ENCODE results near the gene REXO5.

The REXO5 gene

GRCh38 chr16:20784204-20784603 is 22.1 kb upstream of the REXO5 start:
- no peak overlapping the region for H3K4me3 ChIP-seq (ENCODE audit: low read depth, low read length, poor library complexity, severe bottlenecking)
- H3K9me3 ChIP-seq (ENCODE audit: low read length), result no peaks in the 10 kb centered on the region
- H3K27ac ChIP-seq (ENCODE audit: low read depth, low read length, poor library complexity, severe bottlenecking), result no peak overlapping the region
- no peaks in the 10 kb centered on the region for H3K36me3 ChIP-seq (ENCODE audit: insufficient read depth, low read length)
- no peaks in the 10 kb centered on the region for H3K4me1 ChIP-seq (ENCODE audit: insufficient read depth, low read length, severe bottlenecking)
- H3K9ac ChIP-seq (ENCODE audit: low read length), result no peak overlapping the region
- peaks cover 7% of the 10 kb centered on the region; the same call in 1 of the 2 replicates for H3K27me3 ChIP-seq (ENCODE audit: insufficient read depth, low read length)
- no peak overlapping the region for H2AFZ ChIP-seq (ENCODE audit: low read length)
- H3F3A ChIP-seq (ENCODE audit: insufficient read depth, low read length), result no peaks in the 10 kb centered on the region
- no peaks in the 10 kb centered on the region for H4K20me1 ChIP-seq (ENCODE audit: insufficient read depth, low read length)
- TF ChIP-seq EZH2 (IDR thresholded peaks at IDR 0.05; ENCODE audit: borderline replicate concordance, low read length) (no peak), CTCF (IDR thresholded peaks at IDR 0.05; ENCODE audit: low read length) (no peak)
- no peak overlapping the region for H3K4me2 ChIP-seq (ENCODE audit: low read length)
- H3K9me2 ChIP-seq (ENCODE audit: low read depth, low read length), result no peaks in the 10 kb centered on the region
- H3K79me2 ChIP-seq (ENCODE audit: insufficient read depth, low read length), result no peaks in the 10 kb centered on the region

GRCh38 chr16:20789130-20789529 is 17.2 kb upstream of the REXO5 start:
- H2AFZ ChIP-seq (ENCODE audit: low read length), result no peak overlapping the region
- no peaks in the 10 kb centered on the region for H3K9me2 ChIP-seq (ENCODE audit: low read depth, low read length)
- no peaks in the 10 kb centered on the region for H3K4me1 ChIP-seq (ENCODE audit: insufficient read depth, low read length, severe bottlenecking)
- H3K79me2 ChIP-seq (ENCODE audit: insufficient read depth, low read length), result no peaks in the 10 kb centered on the region
- no peak overlapping the region for H3K4me2 ChIP-seq (ENCODE audit: low read length)
- H3K9ac ChIP-seq (ENCODE audit: low read length), result no peak overlapping the region
- H4K20me1 ChIP-seq (ENCODE audit: insufficient read depth, low read length), result no peaks in the 10 kb centered on the region
- no peaks in the 10 kb centered on the region for H3K27me3 ChIP-seq (ENCODE audit: insufficient read depth, low read length)
- no peaks in the 10 kb centered on the region for H3K36me3 ChIP-seq (ENCODE audit: insufficient read depth, low read length)
- no peaks in the 10 kb centered on the region for H3K9me3 ChIP-seq (ENCODE audit: low read length)
- no peaks in the 10 kb centered on the region for H3F3A ChIP-seq (ENCODE audit: insufficient read depth, low read length)
- no peak overlapping the region for H3K4me3 ChIP-seq (ENCODE audit: low read depth, low read length, poor library complexity, severe bottlenecking)
- H3K27ac ChIP-seq (ENCODE audit: low read depth, low read length, poor library complexity, severe bottlenecking), result no peak overlapping the region
- TF ChIP-seq CTCF (IDR thresholded peaks at IDR 0.05; ENCODE audit: low read length) (no peak), EZH2 (IDR thresholded peaks at IDR 0.05; ENCODE audit: borderline replicate concordance, low read length) (no peak)

GRCh38 chr16:20791923-20792612 is 14.3 kb upstream of the REXO5 start:
- Histone ChIP-seq H3K36me3 (ENCODE audit: insufficient read depth, low read length) (no peaks in the 10 kb centered on the region; the same call in 1 of the 2 replicates), H3K4me3 (ENCODE audit: low read depth, low read length, poor library complexity, severe bottlenecking) (no peak overlapping the region), H4K20me1 (ENCODE audit: insufficient read depth, low read length) (no peaks in the 10 kb centered on the region), H3K9me2 (ENCODE audit: low read depth, low read length) (no peaks in the 10 kb centered on the region), H3K4me1 (ENCODE audit: insufficient read depth, low read length, severe bottlenecking) (no peaks in the 10 kb centered on the region), H3K9ac (ENCODE audit: low read length) (no peak overlapping the region), H3F3A (ENCODE audit: insufficient read depth, low read length) (no peaks in the 10 kb centered on the region), H3K27ac (ENCODE audit: low read depth, low read length, poor library complexity, severe bottlenecking) (no peak overlapping the region), H2AFZ (ENCODE audit: low read length) (no peak overlapping the region), H3K79me2 (ENCODE audit: insufficient read depth, low read length) (no peaks in the 10 kb centered on the region), H3K9me3 (ENCODE audit: low read length) (no peaks in the 10 kb centered on the region), H3K4me2 (ENCODE audit: low read length) (no peak overlapping the region), H3K27me3 (ENCODE audit: insufficient read depth, low read length) (no peaks in the 10 kb centered on the region)
- TF ChIP-seq EZH2 (IDR thresholded peaks at IDR 0.05; ENCODE audit: borderline replicate concordance, low read length) (no peak), CTCF (IDR thresholded peaks at IDR 0.05; ENCODE audit: low read length) (no peak)
